Subcutaneous abdominal adipose tissue (tissue), 5 donors: ENCODE data around the gene NYAP1.
"Not testable (repeated sequence)": the region's sequence is repeated elsewhere in the genome, so short reads cannot be mapped to it uniquely, and the experiment has no call there.

Experiments
- H3K27ac ChIP-seq: one replicate; pipeline ENCODE4 v1.7.0; 2013; ENCODE audit warnings: low read depth, mild to moderate bottlenecking, inconsistent platforms, low read length, moderate library complexity
- H3K27me3 ChIP-seq, 5 donors: one replicate each; pipeline ENCODE4 v1.7.0; 2013; ENCODE audit warnings: low read length in 5 of 5, inconsistent platforms in 1 of 5; ENCODE audit not compliant: control insufficient read depth in 5 of 5, insufficient read depth in 4 of 5
- H3K36me3 ChIP-seq, 5 donors: one replicate each; pipeline ENCODE4 v1.7.0; 2013; ENCODE audit warnings: low read length in 5 of 5; ENCODE audit not compliant: control insufficient read depth in 5 of 5, insufficient read depth in 5 of 5
- H3K4me1 ChIP-seq, 5 donors: one replicate each; pipeline ENCODE4 v1.7.0; 2013; ENCODE audit warnings: low read length in 5 of 5, mild to moderate bottlenecking in 3 of 5, moderate library complexity in 1 of 5; ENCODE audit not compliant: control insufficient read depth in 5 of 5, insufficient read depth in 5 of 5
- H3K4me3 ChIP-seq, 5 donors: one replicate each; pipeline ENCODE4 v1.7.0; 2013; ENCODE audit warnings: low read length in 5 of 5, low read depth in 1 of 5
- H3K9ac ChIP-seq, 5 donors: one replicate each; pipeline ENCODE4 v1.7.0; 2013; ENCODE audit warnings: low read length in 5 of 5, mild to moderate bottlenecking in 4 of 5, moderate library complexity in 3 of 5
- H3K9me3 ChIP-seq, 5 donors: one replicate each; pipeline ENCODE4 v1.7.0; 2013; ENCODE audit warnings: low read length in 5 of 5; ENCODE audit not compliant: control insufficient read depth in 5 of 5
- donor health status: healthy.
- donor health status: healthy.
- donor health status: healthy.
- donor health status: healthy.
- donor health status: healthy.

The NYAP1 gene

GRCh38 chr7:100443096-100443840 lies 40.5 kb upstream of the NYAP1 start:
- Histone ChIP-seq H3K9ac (peak overlapping the region in 1 of 5 donors; percentile 30), H3K4me3 (no peak overlapping the region)

GRCh38 chr7:100444311-100445278 lies 39.1 kb upstream of the NYAP1 start:
- H3K9ac ChIP-seq: peak overlapping the region in 2 of 5 donors; percentile 8 to 35

More at GRCh38 chr7:100443096-100443840, 40.5 kb upstream of the NYAP1 start:
- peaks cover 0 to 33% (median 16%) of the 10 kb centered on the region in 5 donors for H3K4me1 ChIP-seq
- no peaks in the 10 kb centered on the region for H3K9me3 ChIP-seq
- H3K27ac ChIP-seq: peak overlapping the region; percentile 78
- H3K27me3 ChIP-seq: no peaks in the 10 kb centered on the region
- H3K36me3 ChIP-seq: no peaks in the 10 kb centered on the region

GRCh38 chr7:100446040-100446439 lies 37.7 kb upstream of the NYAP1 start:
- no peak overlapping the region for H3K27ac ChIP-seq

More at GRCh38 chr7:100444311-100445278, 39.1 kb upstream of the NYAP1 start:
- Histone ChIP-seq H3K4me3 (peak overlapping the region in 1 of 5 donors; percentile 14), H3K36me3 (no peaks in the 10 kb centered on the region), H3K9me3 (no peaks in the 10 kb centered on the region), H3K27me3 (no peaks in the 10 kb centered on the region), H3K27ac (peak overlapping the region; percentile 78), H3K4me1 (peaks cover 0 to 35% (median 16%) of the 10 kb centered on the region in 5 donors)

GRCh38 chr7:100447363-100447762 lies 36.4 kb upstream of the NYAP1 start:
- not testable (repeated sequence) for H3K4me3 ChIP-seq, H3K36me3 ChIP-seq, H3K9ac ChIP-seq, H3K27me3 ChIP-seq, H3K9me3 ChIP-seq, H3K27ac ChIP-seq
- peaks cover 0 to 45% (median 26%) of the 10 kb centered on the region in 5 donors for H3K4me1 ChIP-seq

More at GRCh38 chr7:100446040-100446439, 37.7 kb upstream of the NYAP1 start:
- Histone ChIP-seq H3K9me3 (no peaks in the 10 kb centered on the region), H3K4me3 (no peak overlapping the region), H3K27me3 (no peaks in the 10 kb centered on the region), H3K9ac (peak overlapping the region in 1 of 5 donors; percentile 31), H3K4me1 (peaks cover 0 to 45% (median 26%) of the 10 kb centered on the region in 5 donors), H3K36me3 (no peaks in the 10 kb centered on the region)

GRCh38 chr7:100449190-100449795 lies 34.4 kb upstream of the NYAP1 start:
- Histone ChIP-seq H3K27me3 (no peaks in the 10 kb centered on the region), H3K27ac (no peak overlapping the region), H3K36me3 (no peaks in the 10 kb centered on the region), H3K4me3 (no peak overlapping the region), H3K9me3 (no peaks in the 10 kb centered on the region), H3K9ac (peak overlapping the region in 1 of 5 donors; percentile 41), H3K4me1 (peaks cover 0 to 29% (median 22%) of the 10 kb centered on the region in 5 donors)

- H3K9me3 ChIP-seq: no peaks in the 10 kb centered on the region
- no peak overlapping the region for H3K27ac ChIP-seq
- no peaks in the 10 kb centered on the region for H3K27me3 ChIP-seq
- no peak overlapping the region for H3K4me3 ChIP-seq
- peaks cover 0 to 18% (median 10%) of the 10 kb centered on the region in 5 donors for H3K4me1 ChIP-seq
- no peak overlapping the region for H3K9ac ChIP-seq
- peaks cover 0 to 6% (median 0%) of the 10 kb centered on the region in 5 donors for H3K36me3 ChIP-seq
Measured at GRCh38 chr7:100452513-100452912, 31.2 kb upstream of the NYAP1 start.

- H3K9me3 ChIP-seq, H3K27ac ChIP-seq, H3K36me3 ChIP-seq, H3K9ac ChIP-seq, H3K27me3 ChIP-seq, H3K4me3 ChIP-seq: not testable (repeated sequence)
- H3K4me1 ChIP-seq: peaks cover 0 to 18% (median 10%) of the 10 kb centered on the region in 5 donors
Measured at GRCh38 chr7:100453854-100454253, 29.9 kb upstream of the NYAP1 start.

GRCh38 chr7:100455206-100455605 lies 28.5 kb upstream of the NYAP1 start:
- peaks cover 0 to 10% (median 0%) of the 10 kb centered on the region in 5 donors for H3K36me3 ChIP-seq
- no peak overlapping the region for H3K27ac ChIP-seq
- H3K4me3 ChIP-seq: no peak overlapping the region
- H3K4me1 ChIP-seq: peaks cover 0 to 13% (median 7%) of the 10 kb centered on the region in 5 donors
- no peaks in the 10 kb centered on the region for H3K9me3 ChIP-seq
- H3K27me3 ChIP-seq: no peaks in the 10 kb centered on the region
- H3K9ac ChIP-seq: no peak overlapping the region

- Histone ChIP-seq H3K27ac (no peak overlapping the region), H3K4me1 (peaks cover 0 to 6% (median 0%) of the 10 kb centered on the region in 5 donors), H3K27me3 (no peaks in the 10 kb centered on the region), H3K36me3 (peaks cover 0 to 15% (median 0%) of the 10 kb centered on the region in 5 donors), H3K9me3 (no peaks in the 10 kb centered on the region), H3K4me3 (no peak overlapping the region), H3K9ac (no peak overlapping the region)
Measured at GRCh38 chr7:100456562-100456961, 27.2 kb upstream of the NYAP1 start.
